Kidney tubule cell (primary cell): ENCODE results near the gene NXPE3.
A peak's percentile ranks its signal among the peaks of the same experiment; 100 is the strongest.

Experiments used
- DNase-seq: peaks from one replicate; pipeline ENCODE4 v3.0.0-alpha.2; 2018; ENCODE audit warnings: low spot score

Gene NXPE3

GRCh38 chr3:101803173-101803782, 24.3 kb downstream of the NXPE3 start:
- peak; percentile 68 for DNase-seq

GRCh38 chr3:101803939-101804338, 24.9 kb downstream of the NXPE3 start:
- DNase-seq: no peak

- no peak for DNase-seq
These were observed 27.5 kb downstream of the NXPE3 start for GRCh38 chr3:101806491-101806890.

GRCh38 chr3:101807888-101808287, 28.9 kb downstream of the NXPE3 start:
- DNase-seq: no peak

- DNase-seq: peak; percentile 81
These were observed 30.4 kb downstream of the NXPE3 start for GRCh38 chr3:101809178-101810021.

- no peak for DNase-seq
These were observed 31.0 kb downstream of the NXPE3 start for GRCh38 chr3:101810022-101810418.

- DNase-seq: no peak
These were observed 32.9 kb downstream of the NXPE3 start for GRCh38 chr3:101811875-101812274.

- DNase-seq: no peak
These were observed 33.9 kb downstream of the NXPE3 start for GRCh38 chr3:101812895-101813294.

GRCh38 chr3:101813817-101814440, 34.9 kb downstream of the NXPE3 start:
- peak; percentile 62 for DNase-seq

GRCh38 chr3:101814835-101815234, 35.8 kb downstream of the NXPE3 start:
- no peak for DNase-seq

- peak; percentile 64 for DNase-seq
These were observed 37.5 kb downstream of the NXPE3 start for GRCh38 chr3:101816215-101817149.

GRCh38 chr3:101817992-101818391, 39.0 kb downstream of the NXPE3 start:
- no peak for DNase-seq

GRCh38 chr3:101819649-101820206, 40.7 kb downstream of the NXPE3 start:
- no peak for DNase-seq

GRCh38 chr3:101821503-101821902, 42.5 kb downstream of the NXPE3 start:
- DNase-seq: no peak

GRCh38 chr3:101823525-101823924, 44.5 kb downstream of the NXPE3 start:
- no peak for DNase-seq

- DNase-seq: no peak
These were observed 45.7 kb downstream of the NXPE3 start for GRCh38 chr3:101824702-101825101.

- no peak for DNase-seq
These were observed 47.0 kb downstream of the NXPE3 start for GRCh38 chr3:101825904-101826445.

- DNase-seq: peak; percentile 92
These were observed 48.5 kb downstream of the NXPE3 start for GRCh38 chr3:101827211-101828174.

- DNase-seq: no peak
These were observed 49.3 kb downstream of the NXPE3 start for GRCh38 chr3:101828276-101828675.
